Prostate gland (tissue), 2 donors: Measurements from ENCODE around the gene RRP12.

Experiments
- CTCF ChIP-seq, 4 experiments: fragments of 200-600 bp in 2 of 4; fragments of 450-650 bp in 2 of 4; sonication (generic) in 2 of 4; IDR thresholded peaks; 1 replicate in 3 of 4; 2 replicates in 1 of 4; pipeline ENCODE4 v1.5.1; 2016 to 2019; ENCODE audit warnings: antibody characterized with exemption in 4 of 4, mild to moderate bottlenecking in 2 of 4, moderate library complexity in 2 of 4
- POLR2A ChIP-seq: fragments of 450-650 bp; IDR thresholded peaks from one replicate; pipeline ENCODE4 v1.6.1; 2016; ENCODE audit warnings: antibody characterized with exemption, mild to moderate bottlenecking
- POLR2AphosphoS5 ChIP-seq: sonication (generic); formaldehyde crosslinking; IDR thresholded peaks from one replicate; pipeline ENCODE4 v1.6.1; 2017; ENCODE audit warnings: antibody characterized with exemption

GRCh38 chr10:97333351-97333600, 67.9 kb downstream of the RRP12 start:
- no peak for TF ChIP-seq POLR2AphosphoS5
- no peak for TF ChIP-seq CTCF (IDR thresholded peaks at IDR 0.05)
- no peak for TF ChIP-seq POLR2A
